IMR-90 (cell line): Measurements from ENCODE around the gene DCUN1D2.

Experiments
- CTCF ChIP-seq: conservative IDR thresholded peaks from 2 replicates; pipeline ENCODE4 v1.5.1; 2012; ENCODE audit warnings: mild to moderate bottlenecking, low read depth, low read length, improper control_type of control experiment
- POLR2A ChIP-seq: IDR thresholded peaks from 2 replicates; pipeline ENCODE4 v1.6.1; 2012; ENCODE audit warnings: mild to moderate bottlenecking, low read depth, low read length
- RAD21 ChIP-seq: IDR thresholded peaks from 2 replicates; pipeline ENCODE4 v1.6.1; 2012; ENCODE audit warnings: low read length, improper control_type of control experiment
- RFX5 ChIP-seq: IDR thresholded peaks from 2 replicates; pipeline ENCODE4 v1.8.0; 2012; ENCODE audit warnings: low read depth, mild to moderate bottlenecking, low read length, moderate library complexity
- USF2 ChIP-seq: fragments of 150-350 bp; IDR thresholded peaks from 2 replicates; pipeline ENCODE4 v1.6.1; 2017; ENCODE audit warnings: mild to moderate bottlenecking, antibody characterized with exemption, low read length, low read depth

GRCh38 chr13:113460599-113460998 is 29.9 kb downstream of the DCUN1D2 start:
- TF ChIP-seq RAD21 = no peak
- TF ChIP-seq POLR2A = no peak
- TF ChIP-seq CTCF = no peak
- no peak for TF ChIP-seq RFX5
- no peak for TF ChIP-seq USF2
